CD4-positive, alpha-beta T cell treated with Interleukin-4 for 4 hours (primary cell): ENCODE measurements around the gene RUNX2.
A peak's percentile ranks its signal among the peaks of the same experiment; 100 is the strongest.

ENCODE experiments used
- DNase-seq: peaks from one replicate; pipeline ENCODE4 v3.0.0-alpha.2; 2020

Gene RUNX2

DNA sequence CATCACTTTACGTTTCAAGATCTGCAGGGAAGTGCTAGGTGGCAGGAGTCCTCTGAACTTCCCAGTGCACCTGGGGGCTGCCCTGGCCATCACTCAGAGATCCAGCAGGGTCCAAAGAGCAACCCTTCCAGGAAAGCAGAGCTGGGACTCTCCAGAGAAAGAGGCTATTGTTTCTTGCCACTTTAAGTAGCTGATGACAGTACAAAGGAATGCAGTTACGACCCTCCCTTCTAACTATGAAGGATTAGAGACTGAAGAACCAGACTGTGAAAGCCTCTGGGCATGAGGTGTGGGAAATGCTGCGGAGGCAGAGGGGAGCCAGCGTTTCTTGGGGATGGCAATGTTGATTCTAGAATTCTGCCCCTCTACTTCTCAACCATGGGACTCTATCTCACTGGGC, 238.8 kb downstream of the RUNX2 start:
- DNase-seq: no peak

GRCh38 chr6:45567879-45568278, 239.7 kb downstream of the RUNX2 start:
- no peak for DNase-seq

DNA sequence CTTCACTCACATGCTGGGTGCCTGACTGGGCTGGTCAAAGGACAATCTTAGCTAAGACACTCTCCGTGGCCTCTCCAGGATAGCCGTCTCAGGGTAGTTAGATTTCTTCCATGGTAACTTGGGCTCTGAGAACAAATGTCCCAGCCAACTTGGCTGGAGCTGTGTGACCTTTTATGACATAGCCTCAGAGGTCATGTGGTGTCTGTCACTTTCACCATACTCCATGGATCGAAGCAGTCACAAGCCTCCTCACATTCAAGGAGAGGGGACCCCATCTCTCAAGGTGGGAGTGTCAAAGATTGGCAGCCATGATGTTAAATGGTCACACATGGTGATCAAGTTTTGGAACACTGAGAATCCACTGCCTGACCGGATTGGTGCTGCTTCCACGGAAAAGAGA, 240.5 kb downstream of the RUNX2 start:
- no peak for DNase-seq

DNA sequence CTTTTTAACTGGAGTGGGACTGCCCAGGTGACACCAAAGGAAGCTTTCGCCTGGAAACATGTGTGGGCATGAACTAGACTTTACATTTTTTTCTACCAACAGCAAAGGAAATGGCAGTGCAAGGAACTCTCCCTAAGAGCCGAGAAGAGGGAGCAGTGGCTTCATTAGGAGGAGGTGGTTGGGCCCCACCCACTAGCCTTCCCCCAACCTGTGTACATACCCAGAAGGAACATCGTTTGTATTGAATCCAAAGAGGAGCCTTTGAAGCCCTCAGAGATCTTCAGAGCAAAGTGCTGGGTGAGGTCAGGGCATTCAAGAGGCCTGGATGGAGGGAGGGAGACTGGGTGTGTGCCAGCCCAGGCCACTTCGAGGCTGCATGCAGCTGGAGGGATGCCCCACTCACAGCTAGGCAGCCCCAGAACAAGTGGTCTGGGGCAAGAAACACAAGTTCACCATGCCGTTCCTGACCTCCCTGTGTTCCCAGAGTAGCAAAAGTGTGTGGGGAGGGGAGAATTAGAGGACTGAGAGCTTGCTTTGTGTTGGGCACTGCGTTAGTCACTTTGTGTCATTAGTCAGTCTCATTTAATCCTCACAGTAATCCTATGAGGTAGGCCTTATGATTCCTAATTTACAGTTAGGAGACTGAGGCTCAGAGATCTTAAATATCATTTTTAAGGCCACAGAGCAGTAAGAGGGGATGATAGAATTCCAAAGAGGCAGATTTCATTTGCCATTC, 241.2 kb downstream of the RUNX2 start:
- DNase-seq: no peak

DNA sequence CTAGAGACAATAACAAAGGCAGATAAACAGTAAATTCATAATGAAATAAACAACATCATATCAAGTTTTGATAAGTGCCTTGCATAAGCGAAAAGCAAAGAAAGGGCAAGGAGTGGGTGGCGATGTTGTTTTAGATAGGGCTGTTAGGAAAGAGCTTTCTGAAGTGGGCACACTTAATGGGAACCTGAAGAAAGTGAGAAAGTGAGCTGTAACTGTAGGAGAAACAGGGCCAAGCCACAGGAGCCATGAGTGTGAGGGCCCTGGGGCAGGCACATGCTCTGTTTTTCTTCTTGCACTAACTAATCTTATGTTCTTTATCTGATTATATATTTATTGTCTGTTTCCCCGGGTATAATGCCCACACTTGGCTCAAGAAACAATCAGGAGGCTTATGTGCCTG, 243.0 kb downstream of the RUNX2 start:
- no peak for DNase-seq

DNA sequence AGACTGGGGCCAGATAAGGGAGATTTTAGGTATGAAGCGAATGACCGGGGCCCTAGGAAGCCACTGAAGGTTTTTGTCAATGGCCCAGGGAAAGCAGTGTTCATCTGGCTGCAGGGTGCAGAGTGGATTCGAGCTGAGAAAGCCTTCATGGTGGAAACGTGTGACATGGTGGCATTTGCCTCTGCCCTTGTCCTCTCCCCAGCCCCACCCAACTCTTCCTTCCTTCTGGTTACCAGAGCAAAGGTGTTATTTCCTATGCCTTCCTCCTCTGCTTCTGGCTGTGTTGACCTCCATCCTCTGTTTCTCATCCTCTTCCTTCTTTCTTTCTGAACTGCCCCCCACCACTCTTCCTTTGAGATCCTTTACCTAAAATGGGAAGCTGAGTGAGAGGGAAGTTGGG, 244.7 kb downstream of the RUNX2 start:
- no peak for DNase-seq

DNA sequence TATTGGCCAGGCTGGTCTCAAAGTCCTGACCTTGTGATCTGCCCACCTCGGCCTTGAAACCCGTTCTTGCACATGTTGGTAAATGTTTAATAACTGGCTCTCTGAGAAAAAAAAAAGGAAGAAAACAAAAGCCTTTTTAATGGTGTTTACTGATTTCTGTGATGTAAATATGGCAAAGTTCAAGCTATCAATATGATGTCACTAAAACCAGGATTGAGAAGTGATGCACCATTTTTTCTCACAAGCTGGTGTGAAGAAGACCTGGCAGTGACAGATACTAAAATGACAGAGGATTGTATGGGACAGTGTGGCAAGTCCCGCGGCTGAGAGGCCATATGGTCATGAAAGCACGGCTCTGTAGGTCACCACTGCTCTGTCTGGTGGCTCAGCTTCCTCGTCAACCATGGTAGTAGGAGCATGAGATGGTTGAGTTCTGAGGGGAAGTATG, 245.9 kb downstream of the RUNX2 start:
- no peak for DNase-seq

DNA sequence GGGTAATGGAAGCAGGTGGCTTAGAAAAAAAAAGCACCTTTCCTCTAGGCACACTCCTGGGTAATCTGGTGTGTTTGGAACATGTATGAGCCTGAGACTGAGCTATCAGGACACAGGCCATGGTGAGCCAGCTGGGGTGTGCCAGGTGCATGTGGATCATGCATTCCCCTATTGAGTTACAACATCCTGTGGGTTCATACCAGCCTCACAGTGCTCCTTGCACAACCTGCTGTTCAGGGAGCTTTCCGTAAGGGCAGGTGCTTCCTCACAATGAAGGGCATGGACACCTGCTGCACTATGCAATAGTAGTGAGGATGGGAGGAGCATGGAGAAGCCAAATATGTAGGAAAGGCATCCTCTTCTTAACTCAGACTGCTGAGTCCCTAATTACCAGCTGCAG, 246.8 kb downstream of the RUNX2 start:
- DNase-seq: no peak

DNA sequence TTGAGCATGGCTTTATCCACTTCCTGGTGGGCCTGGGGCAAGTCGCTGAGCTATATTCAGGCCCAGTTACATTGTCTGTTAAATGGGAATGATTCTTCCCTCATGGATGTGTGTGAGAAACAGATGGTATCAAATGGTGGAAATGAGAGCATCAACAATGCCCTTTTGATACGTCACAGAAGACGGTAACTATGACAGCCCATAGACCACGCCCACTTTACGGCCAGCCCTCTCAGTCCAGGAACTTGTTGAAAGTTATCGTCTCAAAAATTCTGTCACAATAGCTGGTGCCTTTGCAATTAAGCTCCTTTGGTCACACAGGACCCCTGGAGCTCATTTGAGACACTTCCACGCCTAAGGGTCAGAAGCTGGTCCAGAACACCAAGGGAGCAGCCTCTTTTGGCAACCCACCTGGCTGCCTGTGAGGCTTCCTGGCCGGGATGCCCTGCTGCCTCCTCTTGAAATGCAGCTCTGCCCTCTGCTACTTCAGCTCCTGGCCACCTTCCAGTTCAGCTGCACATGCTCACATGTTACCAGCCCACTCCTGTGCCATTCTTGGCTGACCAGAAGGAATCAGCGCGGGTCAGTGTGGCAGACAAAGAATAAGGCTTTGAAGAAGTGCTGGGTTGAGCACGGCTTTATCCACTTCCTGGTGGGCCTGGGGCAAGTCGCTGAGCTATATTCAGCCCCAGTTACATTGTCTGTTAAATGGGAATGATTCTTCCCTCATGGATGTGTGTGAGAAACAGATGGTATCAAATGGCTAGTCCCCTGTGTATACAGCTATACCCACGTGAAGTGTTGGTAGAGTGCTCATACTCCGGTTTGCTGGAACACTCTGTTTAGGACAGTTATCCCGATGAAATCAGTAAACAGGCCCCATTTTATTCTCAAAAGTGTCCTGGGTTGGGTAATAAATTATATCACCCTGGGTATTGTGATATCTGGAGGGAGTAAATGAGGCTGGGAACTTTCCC, 248.8 kb downstream of the RUNX2 start:
- DNase-seq: no peak

DNA sequence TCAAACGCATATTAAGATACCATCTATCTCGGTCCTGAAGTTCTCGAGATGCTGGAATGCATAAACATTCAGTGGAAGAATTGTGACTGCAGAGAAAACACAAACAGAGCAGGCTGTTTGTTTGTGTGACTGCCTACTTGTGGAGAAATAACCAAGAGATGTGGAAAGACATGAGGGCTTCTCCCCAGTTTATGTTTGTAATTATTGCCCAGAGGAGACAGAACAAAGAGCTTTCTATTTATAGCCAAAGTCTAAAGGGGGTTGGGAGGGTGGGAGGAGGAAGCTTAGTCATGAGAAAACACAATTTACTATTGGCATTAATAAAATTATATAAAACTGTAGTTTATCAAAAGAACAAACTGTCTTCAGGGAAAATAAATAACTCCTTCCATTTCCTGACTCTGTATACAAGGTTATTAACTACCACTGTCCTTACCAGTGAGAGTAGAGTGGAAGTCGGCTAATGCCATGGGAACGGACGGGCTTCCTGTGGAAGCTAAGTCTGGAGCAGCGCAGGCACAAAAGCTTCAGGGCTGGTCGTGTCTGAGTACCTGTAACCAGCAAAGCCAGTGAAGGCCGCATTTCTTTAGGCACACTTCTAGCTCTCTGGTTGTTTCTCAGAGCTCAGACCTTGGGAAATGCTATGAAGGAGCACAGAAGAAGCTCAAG, 249.8 kb downstream of the RUNX2 start:
- DNase-seq: no peak

- DNase-seq: peak; percentile 60
Observed at GRCh38 chr6:45584127-45584526, 256.0 kb downstream of the RUNX2 start.

- peak; percentile 95 for DNase-seq
Observed at GRCh38 chr6:45586216-45587171, 258.4 kb downstream of the RUNX2 start.

DNA sequence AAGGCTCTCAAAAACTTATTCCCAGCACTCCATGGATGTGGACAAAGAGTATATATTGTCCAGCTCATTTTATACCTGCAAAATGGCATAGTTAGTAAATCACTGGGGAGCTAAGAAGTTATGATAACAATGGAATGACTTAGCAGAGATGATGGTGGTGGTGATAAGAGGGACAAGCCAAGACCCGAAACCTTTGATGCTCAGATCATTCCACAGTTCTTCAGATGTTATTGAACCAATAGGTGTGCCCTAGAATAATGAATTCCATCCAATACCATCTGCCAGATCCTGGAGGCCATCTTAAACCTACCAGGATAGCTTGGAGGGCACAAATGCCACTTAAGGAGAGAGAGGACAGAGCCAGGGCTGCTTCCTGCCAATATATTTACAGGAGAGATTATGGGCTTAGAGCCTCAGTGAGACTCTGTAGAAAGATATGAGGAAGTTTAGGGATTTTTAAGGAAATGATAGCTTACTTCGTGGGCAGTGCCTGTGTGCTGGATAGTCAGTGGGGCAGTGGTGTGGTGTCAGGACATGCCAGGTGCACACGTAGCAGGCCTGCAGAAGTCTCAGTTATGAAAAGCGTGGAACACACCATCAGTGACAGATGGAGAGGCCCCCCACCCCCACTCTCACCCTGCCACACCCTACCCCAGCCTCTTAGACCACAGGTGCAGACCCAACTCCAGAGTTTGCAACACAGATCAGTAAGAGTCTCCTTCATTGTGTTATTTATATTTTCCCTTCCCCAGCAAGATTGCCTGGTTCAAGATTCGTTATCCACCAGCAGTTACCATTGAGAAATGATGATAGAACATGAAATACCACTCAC, 259.3 kb downstream of the RUNX2 start:
- no peak for DNase-seq

DNA sequence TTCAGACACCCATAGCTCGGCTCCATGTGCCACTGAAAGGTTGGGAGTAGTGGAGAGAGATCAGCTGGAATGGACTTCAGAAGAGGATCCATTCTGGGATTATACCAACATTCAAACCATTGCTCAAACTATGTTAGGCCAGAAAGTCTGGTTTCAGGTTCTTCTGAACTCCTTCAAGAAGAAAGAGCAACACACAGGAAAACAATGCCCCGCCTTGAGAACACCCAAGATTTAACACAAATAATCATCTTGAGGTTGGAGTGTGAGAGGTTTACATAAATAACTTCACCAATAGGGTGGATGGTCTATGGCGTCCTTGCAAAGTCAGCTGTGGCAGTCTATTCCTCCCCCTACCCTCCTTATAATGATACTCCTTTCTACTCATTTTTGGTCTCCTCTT, 261.2 kb downstream of the RUNX2 start:
- DNase-seq: peak; percentile 36

DNA sequence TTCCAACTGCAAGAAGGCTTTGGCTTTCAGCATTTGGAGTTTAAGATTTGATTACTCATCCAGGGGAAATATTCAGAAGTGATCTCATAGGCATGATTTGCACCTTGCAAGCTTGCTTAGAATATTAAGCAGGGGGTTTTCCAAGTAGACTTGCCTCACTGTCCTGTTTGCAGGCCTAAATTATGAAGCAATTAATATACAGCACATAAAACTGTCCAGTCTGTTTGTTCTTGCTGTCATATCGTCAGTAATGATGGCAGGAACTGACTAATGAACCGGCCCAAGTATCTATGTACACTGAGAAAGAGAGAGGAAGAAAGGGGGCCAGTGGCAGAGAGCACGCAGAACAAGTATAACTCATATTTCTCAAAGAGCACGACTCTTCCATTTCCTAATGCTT, 262.1 kb downstream of the RUNX2 start:
- DNase-seq: peak; percentile 57

DNA sequence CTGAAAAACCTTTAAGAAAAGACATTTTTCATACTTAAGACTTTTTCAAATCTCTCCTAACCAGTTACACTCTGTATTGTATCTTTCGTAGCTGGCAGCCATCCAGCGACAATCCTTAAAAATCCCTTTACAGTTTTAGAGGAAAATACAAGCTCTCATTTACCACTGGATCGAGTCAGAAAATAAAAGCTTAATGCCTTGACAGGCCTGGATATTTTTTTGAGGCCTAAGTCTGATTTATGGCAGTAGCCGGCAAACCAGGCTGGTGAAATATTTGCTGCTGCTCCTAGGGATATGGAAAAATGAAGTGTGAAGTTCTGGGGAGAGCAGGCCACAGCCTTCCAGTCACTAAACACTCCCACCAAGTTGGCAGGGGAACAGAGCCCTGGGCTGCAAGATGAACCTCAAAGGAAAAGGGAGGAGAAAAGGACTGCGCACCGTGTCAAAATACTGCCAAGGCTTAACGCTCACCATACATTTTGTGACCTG, 262.6 kb downstream of the RUNX2 start:
- DNase-seq: no peak

- no peak for DNase-seq
Observed at GRCh38 chr6:45591306-45591705, 263.2 kb downstream of the RUNX2 start.

GRCh38 chr6:45591890-45592289, 263.8 kb downstream of the RUNX2 start:
- no peak for DNase-seq

GRCh38 chr6:45592991-45593390, 264.9 kb downstream of the RUNX2 start:
- DNase-seq: no peak

DNA sequence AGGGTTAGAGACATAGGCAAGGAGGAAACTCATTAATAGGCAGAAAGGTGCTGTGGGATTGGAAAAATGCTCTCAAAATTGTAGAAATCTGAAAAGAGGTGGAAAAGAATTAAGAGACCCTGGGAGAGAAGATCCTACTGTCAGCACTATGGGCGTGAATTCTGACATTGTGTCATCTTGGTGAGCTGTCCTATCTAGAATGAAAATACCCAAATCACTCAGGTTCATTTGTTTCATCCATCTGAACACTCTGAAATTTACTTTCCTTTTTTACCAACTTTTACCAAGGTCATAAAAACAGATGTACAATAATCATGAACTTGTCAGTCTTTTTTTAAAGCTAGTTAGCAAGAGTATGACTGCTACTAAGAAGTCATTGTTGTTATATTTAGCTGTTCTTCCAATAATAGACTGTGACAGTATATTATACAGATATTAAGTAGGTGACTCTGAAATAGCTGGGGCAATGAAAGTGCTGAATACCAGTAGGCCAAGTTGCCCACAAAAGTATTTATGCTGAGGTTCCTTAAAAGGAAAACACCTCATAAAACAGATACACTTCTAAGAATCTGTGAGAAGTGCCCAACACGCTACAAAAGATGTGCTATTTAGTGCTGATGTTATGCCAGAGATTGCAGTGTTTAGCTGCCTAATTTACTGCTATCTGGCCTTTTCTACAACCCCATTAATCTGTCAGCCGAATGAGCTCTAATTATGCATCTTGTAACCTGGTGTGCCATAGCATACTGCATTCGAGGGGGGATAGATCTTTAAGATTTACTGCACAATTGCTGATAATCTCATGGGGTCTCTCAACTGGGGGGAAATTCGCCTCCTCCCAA, 267.1 kb downstream of the RUNX2 start:
- peak; percentile 19 for DNase-seq
